ENCODE results near the gene DAPL1.

GRCh38 chr2:158837645-158838044 is 42.5 kb downstream of the DAPL1 start:
- TF ChIP-seq POLR2AphosphoS5 (IDR thresholded peaks at IDR 0.05; ENCODE audit: insufficient read depth in 1 of 2, low read depth in 1 of 2), result no peak
- TF ChIP-seq, protein P1, sequence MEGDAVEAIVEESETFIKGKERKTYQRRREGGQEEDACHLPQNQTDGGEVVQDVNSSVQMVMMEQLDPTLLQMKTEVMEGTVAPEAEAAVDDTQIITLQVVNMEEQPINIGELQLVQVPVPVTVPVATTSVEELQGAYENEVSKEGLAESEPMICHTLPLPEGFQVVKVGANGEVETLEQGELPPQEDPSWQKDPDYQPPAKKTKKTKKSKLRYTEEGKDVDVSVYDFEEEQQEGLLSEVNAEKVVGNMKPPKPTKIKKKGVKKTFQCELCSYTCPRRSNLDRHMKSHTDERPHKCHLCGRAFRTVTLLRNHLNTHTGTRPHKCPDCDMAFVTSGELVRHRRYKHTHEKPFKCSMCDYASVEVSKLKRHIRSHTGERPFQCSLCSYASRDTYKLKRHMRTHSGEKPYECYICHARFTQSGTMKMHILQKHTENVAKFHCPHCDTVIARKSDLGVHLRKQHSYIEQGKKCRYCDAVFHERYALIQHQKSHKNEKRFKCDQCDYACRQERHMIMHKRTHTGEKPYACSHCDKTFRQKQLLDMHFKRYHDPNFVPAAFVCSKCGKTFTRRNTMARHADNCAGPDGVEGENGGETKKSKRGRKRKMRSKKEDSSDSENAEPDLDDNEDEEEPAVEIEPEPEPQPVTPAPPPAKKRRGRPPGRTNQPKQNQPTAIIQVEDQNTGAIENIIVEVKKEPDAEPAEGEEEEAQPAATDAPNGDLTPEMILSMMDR (IDR thresholded peaks at IDR 0.05), result no peak
